Body of pancreas (tissue), 4 donors: ENCODE data around the gene KCNMB2.

ENCODE experiments used
- POLR2A ChIP-seq, 3 donors: fragments of 450-650 bp; IDR thresholded peaks; one replicate each; pipeline ENCODE4 v1.6.1; 2016; ENCODE audit warnings: antibody characterized with exemption in 3 of 3, mild to moderate bottlenecking in 2 of 3
- TF ChIP-seq, protein P1 (sequence below), 7 experiments: fragments of 450-650 bp in 4 of 7; fragments of 200-600 bp in 3 of 7; sonication (generic) in 3 of 7; IDR thresholded peaks; one replicate each; pipeline ENCODE4 v1.5.1; 2016 to 2019; ENCODE audit warnings: antibody characterized with exemption in 7 of 7

- TF ChIP-seq, protein P1, sequence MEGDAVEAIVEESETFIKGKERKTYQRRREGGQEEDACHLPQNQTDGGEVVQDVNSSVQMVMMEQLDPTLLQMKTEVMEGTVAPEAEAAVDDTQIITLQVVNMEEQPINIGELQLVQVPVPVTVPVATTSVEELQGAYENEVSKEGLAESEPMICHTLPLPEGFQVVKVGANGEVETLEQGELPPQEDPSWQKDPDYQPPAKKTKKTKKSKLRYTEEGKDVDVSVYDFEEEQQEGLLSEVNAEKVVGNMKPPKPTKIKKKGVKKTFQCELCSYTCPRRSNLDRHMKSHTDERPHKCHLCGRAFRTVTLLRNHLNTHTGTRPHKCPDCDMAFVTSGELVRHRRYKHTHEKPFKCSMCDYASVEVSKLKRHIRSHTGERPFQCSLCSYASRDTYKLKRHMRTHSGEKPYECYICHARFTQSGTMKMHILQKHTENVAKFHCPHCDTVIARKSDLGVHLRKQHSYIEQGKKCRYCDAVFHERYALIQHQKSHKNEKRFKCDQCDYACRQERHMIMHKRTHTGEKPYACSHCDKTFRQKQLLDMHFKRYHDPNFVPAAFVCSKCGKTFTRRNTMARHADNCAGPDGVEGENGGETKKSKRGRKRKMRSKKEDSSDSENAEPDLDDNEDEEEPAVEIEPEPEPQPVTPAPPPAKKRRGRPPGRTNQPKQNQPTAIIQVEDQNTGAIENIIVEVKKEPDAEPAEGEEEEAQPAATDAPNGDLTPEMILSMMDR (IDR thresholded peaks at IDR 0.05), result no peak
- no peak for TF ChIP-seq POLR2A (IDR thresholded peaks at IDR 0.05)
These were observed 82.0 kb downstream of the KCNMB2 start for GRCh38 chr3:178618197-178618596.
